Measurements from ENCODE around the gene FAM216A. TPM values are rescaled to one million over a fixed set of nuclear protein-coding genes. Genes with fewer than 3 reads are reported as not detected.

FAM216A gene
- polyA plus RNA-seq, 1 donor (not counting 4 experiments of a cell fraction or from before 2014, with no cell fraction given) = 15.3 TPM

DNA sequence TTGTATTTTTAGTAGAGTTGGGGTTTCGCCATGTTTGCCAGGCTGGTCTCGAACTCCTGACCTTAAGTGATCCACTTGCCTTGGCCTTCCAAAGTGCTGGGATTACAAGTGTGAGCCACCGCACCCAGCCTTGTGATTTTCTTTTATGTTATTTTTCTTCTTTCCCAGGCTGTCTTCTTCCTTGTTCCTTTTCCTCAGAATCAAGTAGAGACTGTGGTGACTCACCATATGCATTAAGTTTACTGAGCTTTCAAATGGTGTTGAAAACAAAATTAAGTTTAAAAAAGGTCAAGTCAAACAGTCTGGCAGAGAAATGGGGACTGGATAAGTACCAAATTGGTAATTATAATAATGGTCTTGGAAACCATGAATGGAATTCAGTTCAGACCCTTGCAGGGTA is 24.2 kb upstream of the FAM216A start:
- dilution Hi-C loops (cut with MboI; ENCODE audit: extremely low pct_ligation_motif_present, low sequenced_read_pairs) = no loop called here

DNA sequence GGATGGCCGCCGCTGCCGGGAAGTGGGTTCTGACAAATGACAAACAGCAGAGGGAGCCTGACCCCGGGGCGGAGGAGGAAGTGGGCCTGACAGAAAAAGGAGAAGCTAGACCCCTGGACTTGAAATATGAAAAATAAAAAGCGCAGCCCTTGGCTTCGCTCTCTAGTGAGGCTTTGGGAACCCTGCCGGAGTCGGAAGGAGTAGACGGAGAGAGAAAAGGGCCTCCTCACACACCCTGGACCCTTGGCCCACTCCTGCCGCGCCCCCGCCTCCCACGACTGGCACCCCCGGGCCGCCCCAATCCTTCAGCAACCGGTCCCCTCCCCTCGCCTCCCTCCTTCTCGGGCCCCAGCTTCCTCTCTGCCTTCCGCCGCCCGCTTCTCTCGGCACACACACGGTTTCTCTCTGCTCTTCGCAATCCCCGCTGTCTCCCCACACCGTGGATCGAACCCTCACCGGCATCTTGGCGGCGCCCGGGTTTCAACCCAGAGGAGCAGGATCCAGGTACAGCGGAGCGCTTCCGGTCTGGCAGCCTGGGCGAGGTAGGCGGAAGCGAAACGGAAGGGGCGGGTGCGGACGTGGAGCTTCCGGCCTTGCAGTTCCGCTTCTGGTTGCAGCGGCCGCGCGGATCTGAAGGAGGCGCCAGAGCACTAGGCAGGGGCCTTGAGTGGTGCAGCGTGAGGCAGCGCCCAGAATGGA is 18.7 kb upstream of the FAM216A start, which contains the start of gene ARPC3:
ARPC3 (minus strand) TSS at position 539 of the 699 bp plus-strand sequence; CDS start at position 462, 77 bp downstream.
- Histone ChIP-seq H3K36me3 (ENCODE audit: control insufficient read depth in 2 of 2, extremely low read depth in 1 of 2, insufficient read depth in 2 of 2, low read length in 2 of 2) (peaks cover 12 to 14% of the 10 kb centered on the region in 2 experiments), H3K4me3 (ENCODE audit: control insufficient read depth in 2 of 3, extremely low read depth in 1 of 3, insufficient read depth in 2 of 3, low read depth in 1 of 3, low read length in 3 of 3) (peak within 1 kb of the TSS; percentile 89 to 99 (median 97)), H4K20me1 (ENCODE audit: control insufficient read depth, extremely low read depth, insufficient read depth, low read length) (no peaks in the 10 kb centered on the region), H3K9me1 (ENCODE audit: control insufficient read depth, extremely low read depth, insufficient read depth, low read length) (no peaks in the 10 kb centered on the region), H3K9ac (ENCODE audit: control insufficient read depth, extremely low read depth, insufficient read depth, low read length) (peak within 1 kb of the TSS; percentile 92), H2AFZ (ENCODE audit: control insufficient read depth, low read length) (peak within 1 kb of the TSS; percentile 86), H3K27me3 (ENCODE audit: control insufficient read depth, extremely low read depth, insufficient read depth, low read length) (no peaks in the 10 kb centered on the region), H3K79me2 (ENCODE audit: control insufficient read depth, insufficient read depth, low read length) (peaks cover 45% of the 10 kb centered on the region), H3K4me1 (ENCODE audit: control insufficient read depth, extremely low read depth, insufficient read depth, low read length) (peaks cover 3% of the 10 kb centered on the region), H3K27ac (ENCODE audit: control insufficient read depth, insufficient read depth, low read length) (peak within 1 kb of the TSS; percentile 82), H3K4me2 (ENCODE audit: control insufficient read depth, extremely low read depth, insufficient read depth, low read depth, low read length) (peak within 1 kb of the TSS; percentile 86), H3K9me3 (ENCODE audit: control insufficient read depth, low read depth, low read length) (no peaks in the 10 kb centered on the region)
- peak; percentile 71 for DNase-seq (ENCODE audit: low read depth, low spot score)
- FAIRE-seq = peak; percentile 43
- no peak for TF ChIP-seq EZH2 (IDR thresholded peaks at IDR 0.05; ENCODE audit: low read length)
- TF ChIP-seq, protein P1, sequence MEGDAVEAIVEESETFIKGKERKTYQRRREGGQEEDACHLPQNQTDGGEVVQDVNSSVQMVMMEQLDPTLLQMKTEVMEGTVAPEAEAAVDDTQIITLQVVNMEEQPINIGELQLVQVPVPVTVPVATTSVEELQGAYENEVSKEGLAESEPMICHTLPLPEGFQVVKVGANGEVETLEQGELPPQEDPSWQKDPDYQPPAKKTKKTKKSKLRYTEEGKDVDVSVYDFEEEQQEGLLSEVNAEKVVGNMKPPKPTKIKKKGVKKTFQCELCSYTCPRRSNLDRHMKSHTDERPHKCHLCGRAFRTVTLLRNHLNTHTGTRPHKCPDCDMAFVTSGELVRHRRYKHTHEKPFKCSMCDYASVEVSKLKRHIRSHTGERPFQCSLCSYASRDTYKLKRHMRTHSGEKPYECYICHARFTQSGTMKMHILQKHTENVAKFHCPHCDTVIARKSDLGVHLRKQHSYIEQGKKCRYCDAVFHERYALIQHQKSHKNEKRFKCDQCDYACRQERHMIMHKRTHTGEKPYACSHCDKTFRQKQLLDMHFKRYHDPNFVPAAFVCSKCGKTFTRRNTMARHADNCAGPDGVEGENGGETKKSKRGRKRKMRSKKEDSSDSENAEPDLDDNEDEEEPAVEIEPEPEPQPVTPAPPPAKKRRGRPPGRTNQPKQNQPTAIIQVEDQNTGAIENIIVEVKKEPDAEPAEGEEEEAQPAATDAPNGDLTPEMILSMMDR (optimal IDR thresholded peaks at IDR 0.05 in 1 of 3, IDR thresholded peaks at IDR 0.05 in 1 of 3, conservative IDR thresholded peaks at IDR 0.05 in 1 of 3; ENCODE audit: extremely low read depth in 1 of 3, insufficient read depth in 2 of 3, low read length in 3 of 3) = peak; percentile 91 to 94 (median 92)
- dilution Hi-C loops (cut with MboI; ENCODE audit: extremely low pct_ligation_motif_present, low sequenced_read_pairs) = no loop called here

More for the DNA sequence above, 24.2 kb upstream of the FAM216A start:
- Histone ChIP-seq H3K36me3 (ENCODE audit: control insufficient read depth in 2 of 2, extremely low read depth in 1 of 2, insufficient read depth in 2 of 2, low read length in 2 of 2) (peaks cover 19 to 24% of the 10 kb centered on the region in 2 experiments), H3K27me3 (ENCODE audit: control insufficient read depth, extremely low read depth, insufficient read depth, low read length) (no peaks in the 10 kb centered on the region), H4K20me1 (ENCODE audit: control insufficient read depth, extremely low read depth, insufficient read depth, low read length) (no peaks in the 10 kb centered on the region), H3K4me1 (ENCODE audit: control insufficient read depth, extremely low read depth, insufficient read depth, low read length) (no peaks in the 10 kb centered on the region), H3K79me2 (ENCODE audit: control insufficient read depth, insufficient read depth, low read length) (peaks cover 44% of the 10 kb centered on the region), H3K9me1 (ENCODE audit: control insufficient read depth, extremely low read depth, insufficient read depth, low read length) (no peaks in the 10 kb centered on the region), H3K9me3 (ENCODE audit: control insufficient read depth, low read depth, low read length) (no peaks in the 10 kb centered on the region), H2AFZ (ENCODE audit: control insufficient read depth, low read length) (no peak overlapping the region), H3K9ac (ENCODE audit: control insufficient read depth, extremely low read depth, insufficient read depth, low read length) (no peak overlapping the region), H3K4me2 (ENCODE audit: control insufficient read depth, extremely low read depth, insufficient read depth, low read depth, low read length) (no peak overlapping the region), H3K27ac (ENCODE audit: control insufficient read depth, insufficient read depth, low read length) (no peak overlapping the region), H3K4me3 (ENCODE audit: control insufficient read depth in 2 of 3, extremely low read depth in 1 of 3, insufficient read depth in 2 of 3, low read depth in 1 of 3, low read length in 3 of 3) (no peak overlapping the region)
- no peak for DNase-seq (ENCODE audit: low read depth, low spot score)
- TF ChIP-seq, protein P1 (optimal IDR thresholded peaks at IDR 0.05 in 1 of 3, IDR thresholded peaks at IDR 0.05 in 1 of 3, conservative IDR thresholded peaks at IDR 0.05 in 1 of 3; ENCODE audit: extremely low read depth in 1 of 3, insufficient read depth in 2 of 3, low read length in 3 of 3) = no peak
- TF ChIP-seq EZH2 (IDR thresholded peaks at IDR 0.05; ENCODE audit: low read length) = no peak
- FAIRE-seq = no peak

Measured in keratinocyte (primary cell).